GM21723 (cell line): Measurements from ENCODE around the gene AKAP13.
A peak's percentile ranks its signal among the peaks of the same experiment; 100 is the strongest.

Experiments
- ATAC-seq: cut with Tn5 transposase; IDR thresholded peaks from one replicate; pipeline ENCODE4 v1.9.1; 2021; ENCODE audit warnings: mild to moderate bottlenecking, moderate library complexity; ENCODE audit not compliant: unreplicated experiment

Gene AKAP13

DNA sequence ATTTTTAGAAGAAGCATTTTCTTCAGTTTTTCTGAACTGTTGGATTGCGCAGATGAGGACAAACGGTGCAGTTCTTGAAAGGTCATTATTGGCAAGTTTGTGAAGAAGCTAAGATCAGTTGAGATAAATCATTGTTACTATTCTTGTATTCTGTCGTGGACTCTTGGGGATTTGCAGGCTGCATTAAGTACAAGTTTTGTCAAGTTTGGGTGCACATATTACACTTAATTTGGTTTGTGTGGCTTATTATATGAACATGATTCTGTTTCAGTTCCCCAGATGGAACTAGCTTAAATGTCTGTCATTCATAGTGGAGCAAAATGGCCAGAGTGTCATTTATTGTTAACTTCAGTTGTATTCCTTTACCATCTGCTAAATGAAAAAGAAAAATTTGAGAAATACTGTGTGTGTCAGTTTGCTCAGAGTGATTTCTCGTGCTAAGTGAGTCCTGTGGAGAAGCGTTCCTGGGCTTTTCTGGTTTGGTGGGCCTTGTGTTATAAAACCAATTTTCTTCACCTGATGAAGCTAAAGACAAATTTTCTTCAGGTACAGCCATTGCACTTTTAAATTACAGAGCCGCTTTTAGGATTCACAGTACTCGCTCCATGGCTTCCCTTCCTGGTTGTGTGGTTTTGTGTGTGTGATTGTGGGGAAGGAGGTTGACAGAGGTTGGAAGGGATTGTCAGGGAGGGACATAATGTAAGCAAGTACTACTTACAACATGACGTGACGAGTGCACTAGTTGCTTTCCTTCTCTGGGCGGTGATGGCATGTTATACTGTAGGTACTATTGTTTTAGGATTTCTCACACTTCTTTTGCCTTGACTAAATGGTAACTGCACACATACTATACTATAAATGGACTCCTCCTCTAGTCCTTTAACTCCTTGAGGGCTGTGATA, 1.7 kb downstream of the AKAP13 start:
- no peak for ATAC-seq

DNA sequence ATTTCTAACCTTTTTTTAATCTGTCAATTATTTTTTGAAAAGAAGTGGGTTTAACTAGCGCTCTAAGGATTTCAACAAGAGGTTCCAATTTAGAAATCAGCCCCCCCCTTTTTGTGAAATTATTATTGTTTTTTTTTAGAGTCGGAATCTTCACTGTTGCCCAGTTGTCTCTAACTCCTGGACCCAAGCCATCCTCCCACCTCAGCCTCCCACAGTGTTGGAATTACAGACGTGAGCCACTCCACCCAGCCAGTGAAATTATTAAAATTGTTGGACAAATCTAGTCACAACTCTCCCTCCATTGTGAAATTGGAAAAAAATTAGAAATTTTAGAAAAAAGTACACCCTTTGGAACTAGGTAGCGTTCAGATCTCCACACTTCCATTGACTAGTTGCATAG, 2.5 kb downstream of the AKAP13 start:
- no peak for ATAC-seq

DNA sequence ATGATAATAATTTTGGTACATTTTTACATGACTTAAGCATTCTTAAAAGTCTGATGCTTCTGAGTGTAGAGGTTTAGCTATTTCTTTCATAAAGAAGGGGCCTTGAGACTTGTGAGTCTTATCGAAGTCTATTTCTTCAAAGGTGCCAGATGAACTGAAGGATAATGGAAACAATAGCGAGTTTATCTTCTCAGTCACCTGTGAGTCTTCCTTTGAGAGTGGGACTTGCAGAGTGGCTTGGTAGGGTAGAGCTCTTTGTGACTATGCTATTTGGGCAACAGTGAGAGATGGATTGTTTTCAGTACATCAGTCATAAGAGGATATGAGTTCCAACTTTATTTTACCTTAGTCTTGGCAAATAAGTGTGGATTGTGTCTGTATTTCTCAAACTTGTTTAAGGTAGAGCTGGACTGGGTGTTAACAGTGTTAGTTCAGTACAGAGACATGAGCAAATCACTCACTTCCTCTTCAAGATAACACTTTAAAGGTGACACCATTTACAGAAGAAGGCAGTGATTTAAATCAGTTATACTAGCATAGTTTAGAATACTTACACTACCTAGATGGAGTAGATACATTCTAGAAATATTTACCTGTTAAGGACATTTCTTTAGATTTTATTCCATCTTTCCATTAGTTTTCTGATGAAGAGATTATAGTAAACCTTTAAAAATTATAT, 3.2 kb downstream of the AKAP13 start:
- ATAC-seq = no peak

DNA sequence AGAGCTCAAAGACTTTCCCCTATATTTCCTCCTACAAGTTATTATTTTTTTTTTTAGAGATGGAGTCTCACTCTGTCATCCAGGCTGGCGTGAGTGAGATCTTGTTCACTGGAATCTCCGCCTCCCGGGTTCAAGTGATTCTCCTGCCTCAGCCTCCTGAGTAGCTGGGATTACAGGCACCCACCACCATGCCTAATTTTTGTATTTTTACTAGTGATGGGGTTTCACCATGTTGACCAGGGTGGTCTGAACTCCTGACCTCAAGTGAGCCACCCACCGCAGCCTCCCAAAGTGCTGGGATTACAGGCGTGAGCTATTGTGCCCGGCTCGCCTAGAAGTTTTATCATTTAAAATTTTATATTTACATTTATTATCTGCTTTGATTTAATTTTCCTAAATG, 5.9 kb downstream of the AKAP13 start:
- ATAC-seq = no peak

DNA sequence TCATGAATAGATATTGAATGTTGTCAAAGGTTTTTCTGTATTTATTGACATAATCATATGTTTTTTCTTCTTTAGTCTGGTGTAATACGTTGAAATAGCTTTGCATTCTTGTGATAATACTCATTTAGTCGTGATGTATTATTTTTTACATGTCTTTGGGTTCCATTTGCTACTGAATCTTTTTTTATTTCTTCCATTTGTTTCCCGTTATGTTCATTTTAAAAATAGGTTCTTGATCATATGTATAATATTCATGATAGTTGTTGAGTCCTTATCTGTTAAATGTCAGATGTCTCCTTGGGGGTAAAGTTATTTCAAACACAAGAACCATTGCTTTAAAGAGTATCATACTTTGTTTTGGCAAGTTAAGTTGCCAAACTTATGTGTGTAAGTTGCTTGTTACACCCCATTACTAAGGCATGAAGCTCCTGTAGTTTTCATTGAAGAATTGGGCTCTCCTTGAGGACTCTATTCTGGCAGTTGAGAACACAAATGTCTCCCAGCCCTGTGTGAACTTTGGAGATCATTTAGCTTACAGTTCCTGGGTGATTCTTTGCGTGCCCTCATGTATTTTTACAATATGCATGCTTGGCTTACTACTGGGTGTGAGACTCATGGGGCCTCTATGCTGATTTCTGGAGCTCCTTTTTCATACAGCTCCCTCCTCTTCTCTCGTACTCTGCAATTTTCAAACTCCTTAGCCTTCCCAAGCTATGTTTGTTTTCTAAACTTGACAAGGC, 8.3 kb downstream of the AKAP13 start:
- no peak for ATAC-seq

DNA sequence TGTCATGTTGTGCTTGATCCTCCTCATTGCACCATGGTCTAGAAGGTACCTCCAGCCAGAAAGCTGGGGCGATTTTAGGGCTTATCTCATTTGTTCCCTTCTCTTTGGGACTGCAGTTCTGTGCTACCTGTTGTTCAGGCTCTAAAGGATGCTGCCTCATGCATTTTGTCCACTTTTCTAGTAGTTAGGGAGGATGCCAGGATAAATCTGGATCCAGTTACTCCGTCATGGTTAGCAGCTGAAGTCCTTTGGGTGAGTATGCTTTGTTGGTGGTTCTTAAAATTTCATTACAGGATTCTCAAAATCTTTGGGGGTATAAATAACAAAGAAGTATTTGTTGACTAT, 8.9 kb downstream of the AKAP13 start:
- no peak for ATAC-seq

DNA sequence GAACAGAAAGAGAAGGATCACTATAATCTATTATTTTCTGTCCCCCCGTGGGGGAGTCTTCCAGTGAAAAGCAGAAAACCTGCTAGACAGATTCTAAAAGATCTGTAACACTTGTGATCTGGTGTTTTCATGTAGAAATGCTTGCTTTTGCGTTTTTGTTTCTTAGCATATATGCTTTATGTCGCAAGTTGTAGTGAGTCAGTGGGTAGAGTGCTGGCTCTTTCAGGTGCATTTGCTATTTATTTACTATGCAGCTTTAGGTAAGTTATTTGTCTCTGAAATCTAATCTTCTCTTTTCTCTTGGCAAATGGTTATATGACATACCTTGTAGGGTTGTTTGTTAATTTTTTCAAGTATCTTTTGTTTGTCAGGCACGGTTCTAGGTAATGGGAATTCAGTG, 9.4 kb downstream of the AKAP13 start:
- no peak for ATAC-seq

DNA sequence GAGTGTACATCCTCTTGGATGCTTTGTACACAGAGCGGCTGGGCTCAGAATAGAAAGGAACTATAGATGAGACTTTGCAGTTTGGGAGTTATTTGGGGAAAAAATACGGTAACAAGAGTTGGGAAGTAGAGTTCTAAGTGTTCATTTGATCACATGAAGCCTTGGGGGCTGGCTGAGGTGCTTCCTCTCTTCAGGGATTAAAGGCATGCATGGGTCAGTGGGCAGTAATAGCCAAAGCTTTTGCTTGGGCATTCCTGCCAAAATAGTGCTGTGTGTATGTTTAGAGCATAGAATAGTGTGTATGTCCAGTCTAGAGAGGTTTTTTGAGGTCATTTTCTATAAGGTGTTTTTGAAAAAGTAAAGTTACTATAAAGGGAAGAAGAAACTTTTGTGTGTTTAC, 12.8 kb downstream of the AKAP13 start:
- ATAC-seq = no peak

DNA sequence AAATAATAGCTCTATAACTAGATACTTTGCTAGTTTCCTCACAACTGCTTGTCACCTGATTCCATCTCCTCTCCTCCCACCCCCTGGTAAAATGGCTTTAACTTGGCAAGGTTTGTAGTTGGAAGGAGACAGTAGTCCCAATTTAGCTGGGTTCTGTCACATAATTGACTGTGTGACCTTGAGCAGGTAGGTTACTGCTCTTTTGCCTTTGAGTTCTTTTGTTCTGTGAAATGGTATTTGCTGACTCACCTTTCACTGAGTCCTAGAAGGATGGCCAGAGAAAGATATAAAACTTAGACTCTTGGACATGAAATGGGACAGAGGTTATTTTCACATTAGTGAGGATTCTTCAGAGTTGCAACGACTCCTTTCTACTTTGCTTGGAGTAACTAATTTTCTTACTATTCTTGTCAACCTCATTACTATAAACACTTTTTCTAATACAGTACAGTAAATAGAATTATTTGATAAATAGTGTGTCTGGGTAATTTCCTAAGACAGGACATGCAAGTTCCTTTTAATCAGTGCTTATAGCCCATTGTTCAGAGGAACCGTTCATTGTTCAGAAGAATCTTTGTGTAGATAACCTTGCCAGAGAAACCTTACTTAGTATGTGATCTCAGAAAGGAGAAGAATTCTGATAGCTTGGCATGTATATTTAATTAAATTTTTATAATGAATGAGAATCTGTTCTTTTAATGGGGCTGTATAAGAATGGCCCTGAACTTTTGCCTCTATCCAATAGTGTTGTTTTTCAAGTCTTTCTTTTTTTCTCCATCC, 14.3 kb downstream of the AKAP13 start:
- no peak for ATAC-seq

DNA sequence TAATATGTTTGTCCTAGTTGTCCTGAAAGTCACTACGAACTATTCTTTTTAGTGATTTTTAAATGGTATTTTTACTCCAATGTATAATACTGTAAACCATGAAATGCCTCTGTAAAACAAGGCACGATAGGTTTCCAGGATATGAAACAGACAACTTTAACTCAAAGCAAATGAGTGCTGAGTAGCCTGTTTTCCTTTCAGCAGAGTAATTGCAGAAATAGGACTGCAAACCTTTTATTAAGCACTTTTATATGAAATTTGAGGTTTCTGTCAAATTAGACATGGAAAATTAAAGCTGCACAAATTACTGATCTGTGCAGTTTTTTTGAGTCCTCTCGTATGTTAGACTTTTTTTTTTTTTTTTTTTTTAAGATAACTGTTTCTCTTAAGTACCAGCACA, 16.2 kb downstream of the AKAP13 start:
- ATAC-seq = no peak

DNA sequence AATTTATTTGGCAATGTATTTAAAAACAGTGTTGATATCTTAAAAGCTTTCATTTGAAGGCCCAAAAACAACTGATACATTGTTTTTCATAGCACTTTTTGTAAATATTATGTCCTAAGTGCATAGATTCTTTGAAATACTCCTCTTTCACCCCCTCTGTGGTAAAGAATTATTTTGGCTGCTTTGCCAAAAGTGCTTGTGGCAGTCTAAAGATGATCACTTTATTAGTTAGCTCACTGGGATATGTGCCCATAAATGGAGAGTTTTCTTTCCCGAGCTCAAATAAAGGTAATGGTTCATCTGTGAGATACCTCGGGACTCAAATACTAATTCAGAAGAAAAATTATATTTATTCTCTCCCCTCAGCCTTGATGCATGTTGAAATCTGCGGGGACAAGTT, 16.7 kb downstream of the AKAP13 start:
- ATAC-seq = no peak

DNA sequence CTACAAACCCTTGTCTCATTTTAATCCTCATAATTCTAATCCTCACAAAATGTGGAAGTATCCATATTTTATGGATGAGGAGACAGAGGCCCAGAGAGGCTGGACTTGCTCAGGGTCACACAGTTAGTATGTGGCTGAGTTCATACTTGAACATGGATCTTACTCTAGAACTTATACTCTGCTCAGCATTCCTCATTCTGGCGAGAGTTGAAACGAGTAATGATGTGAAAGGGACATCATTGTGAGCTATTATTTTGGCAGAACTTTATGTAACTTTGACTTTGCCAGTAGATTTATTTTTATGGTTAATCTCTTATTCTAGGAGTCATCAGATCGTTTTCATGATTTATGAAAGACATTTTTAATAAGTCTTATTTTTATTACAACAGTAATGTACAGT, 17.5 kb downstream of the AKAP13 start:
- ATAC-seq = no peak

DNA sequence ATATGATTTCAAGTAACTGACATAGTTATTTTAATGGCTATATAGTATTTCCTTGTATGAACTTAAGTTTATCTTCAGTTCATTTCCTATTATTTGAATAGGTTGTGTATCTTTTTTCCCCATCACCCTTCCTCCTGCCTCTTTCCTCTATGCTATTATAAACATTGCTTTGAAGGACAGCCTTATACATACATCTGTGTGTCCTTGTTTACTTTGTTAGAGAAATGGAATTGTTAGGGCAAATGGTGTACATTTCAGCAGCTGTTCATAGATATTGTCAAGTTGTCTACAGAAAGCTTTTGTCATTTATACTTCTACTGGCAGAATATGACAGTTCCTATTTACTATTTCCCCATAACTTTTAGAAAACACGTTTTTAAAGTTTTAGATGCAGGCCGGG, 18.4 kb downstream of the AKAP13 start:
- no peak for ATAC-seq

DNA sequence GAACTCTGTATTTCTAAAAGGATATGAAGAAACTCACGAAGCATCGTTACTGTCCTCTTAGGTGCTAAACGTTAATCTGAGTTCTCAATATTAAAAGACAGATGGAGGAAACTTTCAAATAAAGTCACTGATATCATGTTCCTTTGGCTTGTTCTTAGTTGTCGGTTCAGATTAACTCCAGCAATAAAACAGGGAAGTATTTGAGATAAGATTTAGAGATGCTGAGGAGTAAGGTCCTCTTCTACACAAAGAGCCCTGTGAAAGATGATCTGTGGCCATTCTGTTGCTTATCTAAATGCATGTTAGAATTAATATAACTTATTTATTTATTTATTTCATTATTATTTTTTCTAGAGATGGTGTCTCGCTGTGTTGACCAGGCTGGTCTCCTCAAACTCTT, 19.2 kb downstream of the AKAP13 start:
- ATAC-seq = no peak

DNA sequence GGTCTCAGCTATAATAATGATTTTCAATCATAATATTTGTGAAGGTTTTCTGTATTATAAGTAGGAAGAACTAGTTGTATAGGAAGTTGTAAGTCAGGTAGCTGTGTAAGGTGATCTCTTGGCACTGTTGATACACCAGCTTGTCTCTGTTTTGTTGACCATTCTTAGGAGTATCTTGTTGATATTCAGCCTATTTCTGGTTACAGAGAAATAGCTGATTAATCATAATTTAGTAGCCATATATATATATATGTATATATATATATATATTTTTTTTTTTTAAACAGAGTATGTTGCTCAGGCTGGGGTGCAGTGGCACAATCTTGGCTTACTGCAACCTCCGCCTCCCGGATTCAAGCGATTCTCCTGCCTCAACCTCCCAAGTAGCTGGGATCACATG, 20.2 kb downstream of the AKAP13 start:
- ATAC-seq = no peak

DNA sequence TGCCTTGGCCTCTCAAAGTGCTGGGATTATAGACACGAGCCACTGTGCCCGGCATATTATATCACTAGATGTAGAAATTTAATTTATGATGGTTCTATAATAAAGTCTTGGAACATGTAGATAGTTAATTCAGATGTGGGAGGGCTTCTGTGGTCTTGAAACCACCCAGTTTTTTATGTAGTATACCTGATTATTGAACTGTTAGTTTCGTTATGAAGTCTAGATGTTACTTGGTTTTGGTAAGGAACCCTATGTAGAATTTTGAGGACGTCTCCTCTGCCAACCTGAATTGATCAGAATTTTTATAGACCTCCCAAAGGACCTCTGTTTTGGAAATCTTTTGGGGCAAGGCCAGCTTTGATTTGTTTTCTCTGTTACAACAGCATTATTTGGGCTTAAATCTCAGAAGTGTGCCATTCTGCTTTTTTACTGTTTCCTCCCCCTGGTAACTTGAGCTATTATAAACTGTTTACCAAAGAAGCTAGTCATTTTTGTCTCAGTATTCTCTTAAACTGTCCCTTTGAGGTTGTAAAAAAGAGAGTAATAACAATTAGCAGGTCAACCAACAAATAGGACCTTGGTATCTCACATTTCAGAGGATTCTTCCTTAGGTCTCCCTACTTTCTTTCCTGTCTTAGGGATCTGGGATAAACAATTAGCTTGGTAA, 20.8 kb downstream of the AKAP13 start:
- peak; percentile 64 for ATAC-seq

DNA sequence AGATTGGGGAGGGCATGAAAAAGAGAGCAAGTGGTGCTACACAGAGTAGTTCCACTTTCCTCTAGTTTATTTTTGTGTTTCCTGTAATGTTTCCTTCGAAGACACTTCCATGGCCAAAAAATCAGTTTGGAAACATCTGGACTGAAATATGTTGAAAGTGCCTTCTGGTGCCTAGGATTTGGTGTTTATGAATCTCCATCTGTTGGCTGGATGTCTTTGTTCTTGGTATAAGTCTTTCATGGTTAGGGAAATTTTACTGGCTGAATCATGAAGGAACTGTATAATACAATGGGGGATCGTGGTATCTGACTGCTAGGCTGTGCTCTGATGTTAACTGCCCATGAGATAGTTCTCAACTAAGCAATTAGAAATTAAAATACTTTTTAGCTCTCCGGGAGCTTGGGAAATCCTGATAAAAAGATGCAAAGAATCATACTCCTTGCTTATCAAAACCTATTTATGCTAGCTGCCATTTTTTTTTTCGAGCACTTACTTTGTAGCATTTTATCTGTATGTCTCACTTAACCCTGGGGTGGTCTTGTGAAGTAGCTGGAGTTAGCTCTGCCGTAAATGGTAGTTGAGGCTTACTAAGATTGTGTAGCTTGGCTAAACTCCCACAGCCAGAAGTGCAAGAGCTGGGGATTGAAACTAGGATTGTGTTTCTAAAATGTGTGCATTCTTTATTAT, 21.9 kb downstream of the AKAP13 start:
- no peak for ATAC-seq

DNA sequence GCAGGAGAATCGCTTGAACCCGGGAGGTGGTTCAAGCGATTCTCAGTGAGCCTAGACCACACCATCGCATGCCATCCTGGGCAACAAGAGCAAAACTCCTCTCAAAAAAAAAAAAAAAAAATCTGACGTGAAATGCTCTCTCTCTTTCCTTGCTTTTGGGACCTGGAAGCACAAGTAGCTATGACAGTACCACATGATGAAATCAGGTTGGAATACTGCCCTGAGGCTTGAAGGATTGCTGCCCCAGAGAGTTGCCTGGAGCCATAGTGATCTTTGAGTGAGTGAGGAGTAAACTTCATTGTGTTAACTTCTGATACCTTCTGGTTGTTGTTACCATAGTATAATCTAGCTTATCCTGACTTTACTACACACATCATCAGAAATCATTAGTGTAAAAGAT, 23.3 kb downstream of the AKAP13 start:
- ATAC-seq = no peak

DNA sequence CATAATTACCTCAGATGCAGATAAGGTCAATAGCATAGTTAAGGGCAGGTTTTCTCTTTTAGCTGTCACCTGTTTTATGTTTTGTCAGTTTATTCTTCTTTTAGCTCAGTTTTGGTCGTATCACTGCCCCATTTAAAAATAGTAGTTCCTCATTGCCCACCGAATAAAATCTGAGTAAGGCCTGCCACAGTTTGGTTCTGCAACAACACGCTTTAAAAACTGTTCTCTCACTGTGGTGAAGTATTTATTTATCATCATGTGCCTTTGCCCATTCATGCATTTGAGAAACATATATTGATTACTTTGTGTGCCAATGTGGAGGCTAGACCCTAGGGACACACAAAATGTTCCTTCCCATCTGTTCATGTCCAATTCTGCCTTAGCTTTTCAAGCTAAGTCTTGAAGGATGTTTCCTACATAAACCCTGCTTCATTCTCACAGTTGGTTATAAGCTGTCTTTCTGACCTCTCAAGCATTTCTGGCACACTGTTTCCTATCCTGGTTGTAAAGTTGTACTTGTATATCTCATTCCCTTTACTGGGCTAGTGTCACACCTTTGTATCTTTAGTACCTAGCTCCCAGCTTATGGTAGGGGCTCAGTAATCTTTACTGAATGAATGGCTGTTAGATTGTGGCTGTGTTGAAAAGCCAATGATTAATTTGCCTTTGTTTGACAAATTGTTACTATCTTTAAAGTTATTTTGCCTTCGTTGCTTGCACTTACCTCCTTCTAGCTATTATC, 23.9 kb downstream of the AKAP13 start:
- no peak for ATAC-seq
